ENCODE data around the gene ITPK1.
"Not testable (repeated sequence)": the region's sequence is repeated elsewhere in the genome, so short reads cannot be mapped to it uniquely, and the experiment has no call there.

Gene ITPK1

DNA sequence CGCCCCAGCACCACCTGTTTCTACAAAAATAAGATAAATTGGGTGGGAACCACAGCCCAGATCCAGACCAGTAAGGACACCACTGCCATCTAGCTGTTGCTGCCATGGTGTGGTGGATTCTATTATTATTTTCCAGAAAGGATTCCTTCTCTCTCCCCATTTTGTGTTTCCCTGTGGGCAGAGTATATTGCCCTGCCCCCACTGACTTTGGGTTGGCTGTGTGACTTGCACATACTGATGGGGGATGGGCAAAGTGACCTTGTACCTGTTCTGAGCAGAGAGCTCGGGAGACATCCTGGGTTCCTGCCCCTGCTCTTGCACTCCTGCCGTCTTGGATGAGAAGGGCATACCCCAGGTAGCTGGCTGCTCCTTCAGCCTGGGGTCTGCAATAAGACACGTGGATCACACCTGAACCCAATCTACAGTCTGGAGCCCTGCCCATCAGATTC, 44.7 kb upstream of the ITPK1 start:
- TF ChIP-seq, protein P1, sequence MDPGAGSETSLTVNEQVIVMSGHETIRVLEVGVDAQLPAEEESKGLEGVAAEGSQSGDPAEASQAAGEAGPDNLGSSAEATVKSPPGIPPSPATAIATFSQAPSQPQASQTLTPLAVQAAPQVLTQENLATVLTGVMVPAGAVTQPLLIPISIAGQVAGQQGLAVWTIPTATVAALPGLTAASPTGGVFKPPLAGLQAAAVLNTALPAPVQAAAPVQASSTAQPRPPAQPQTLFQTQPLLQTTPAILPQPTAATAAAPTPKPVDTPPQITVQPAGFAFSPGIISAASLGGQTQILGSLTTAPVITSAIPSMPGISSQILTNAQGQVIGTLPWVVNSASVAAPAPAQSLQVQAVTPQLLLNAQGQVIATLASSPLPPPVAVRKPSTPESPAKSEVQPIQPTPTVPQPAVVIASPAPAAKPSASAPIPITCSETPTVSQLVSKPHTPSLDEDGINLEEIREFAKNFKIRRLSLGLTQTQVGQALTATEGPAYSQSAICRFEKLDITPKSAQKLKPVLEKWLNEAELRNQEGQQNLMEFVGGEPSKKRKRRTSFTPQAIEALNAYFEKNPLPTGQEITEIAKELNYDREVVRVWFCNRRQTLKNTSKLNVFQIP (CRISPR knock-in tag; IDR thresholded peaks at IDR 0.05; ENCODE audit: borderline replicate concordance, low read depth), result no peak
- no peak for TF ChIP-seq CSDC2 (CRISPR knock-in tag; IDR thresholded peaks at IDR 0.05)
- TF ChIP-seq OSR1 (CRISPR knock-in tag; IDR thresholded peaks at IDR 0.05), result no peak
- no peak for TF ChIP-seq ZNF8 (CRISPR knock-in tag; IDR thresholded peaks at IDR 0.05)
- no peak for TF ChIP-seq ZNF70 (CRISPR knock-in tag; IDR thresholded peaks at IDR 0.05)
- TF ChIP-seq, protein P2, sequence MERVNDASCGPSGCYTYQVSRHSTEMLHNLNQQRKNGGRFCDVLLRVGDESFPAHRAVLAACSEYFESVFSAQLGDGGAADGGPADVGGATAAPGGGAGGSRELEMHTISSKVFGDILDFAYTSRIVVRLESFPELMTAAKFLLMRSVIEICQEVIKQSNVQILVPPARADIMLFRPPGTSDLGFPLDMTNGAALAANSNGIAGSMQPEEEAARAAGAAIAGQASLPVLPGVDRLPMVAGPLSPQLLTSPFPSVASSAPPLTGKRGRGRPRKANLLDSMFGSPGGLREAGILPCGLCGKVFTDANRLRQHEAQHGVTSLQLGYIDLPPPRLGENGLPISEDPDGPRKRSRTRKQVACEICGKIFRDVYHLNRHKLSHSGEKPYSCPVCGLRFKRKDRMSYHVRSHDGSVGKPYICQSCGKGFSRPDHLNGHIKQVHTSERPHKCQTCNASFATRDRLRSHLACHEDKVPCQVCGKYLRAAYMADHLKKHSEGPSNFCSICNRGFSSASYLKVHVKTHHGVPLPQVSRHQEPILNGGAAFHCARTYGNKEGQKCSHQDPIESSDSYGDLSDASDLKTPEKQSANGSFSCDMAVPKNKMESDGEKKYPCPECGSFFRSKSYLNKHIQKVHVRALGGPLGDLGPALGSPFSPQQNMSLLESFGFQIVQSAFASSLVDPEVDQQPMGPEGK (CRISPR knock-in tag; IDR thresholded peaks at IDR 0.05; ENCODE audit: borderline replicate concordance), result no peak
- no peak for TF ChIP-seq ESRRG (CRISPR knock-in tag; IDR thresholded peaks at IDR 0.05)
- TF ChIP-seq RARB (CRISPR knock-in tag; IDR thresholded peaks at IDR 0.05), result no peak
- no peak for TF ChIP-seq ISL1 (CRISPR knock-in tag; IDR thresholded peaks at IDR 0.05)
- TF ChIP-seq, protein P3, sequence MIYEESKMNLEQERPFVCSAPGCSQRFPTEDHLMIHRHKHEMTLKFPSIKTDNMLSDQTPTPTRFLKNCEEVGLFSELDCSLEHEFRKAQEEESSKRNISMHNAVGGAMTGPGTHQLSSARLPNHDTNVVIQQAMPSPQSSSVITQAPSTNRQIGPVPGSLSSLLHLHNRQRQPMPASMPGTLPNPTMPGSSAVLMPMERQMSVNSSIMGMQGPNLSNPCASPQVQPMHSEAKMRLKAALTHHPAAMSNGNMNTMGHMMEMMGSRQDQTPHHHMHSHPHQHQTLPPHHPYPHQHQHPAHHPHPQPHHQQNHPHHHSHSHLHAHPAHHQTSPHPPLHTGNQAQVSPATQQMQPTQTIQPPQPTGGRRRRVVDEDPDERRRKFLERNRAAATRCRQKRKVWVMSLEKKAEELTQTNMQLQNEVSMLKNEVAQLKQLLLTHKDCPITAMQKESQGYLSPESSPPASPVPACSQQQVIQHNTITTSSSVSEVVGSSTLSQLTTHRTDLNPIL (CRISPR knock-in tag; IDR thresholded peaks at IDR 0.05; ENCODE audit: low read depth), result no peak
- TF ChIP-seq ZFP3 (CRISPR knock-in tag; IDR thresholded peaks at IDR 0.05), result no peak
- TF ChIP-seq, protein P4, sequence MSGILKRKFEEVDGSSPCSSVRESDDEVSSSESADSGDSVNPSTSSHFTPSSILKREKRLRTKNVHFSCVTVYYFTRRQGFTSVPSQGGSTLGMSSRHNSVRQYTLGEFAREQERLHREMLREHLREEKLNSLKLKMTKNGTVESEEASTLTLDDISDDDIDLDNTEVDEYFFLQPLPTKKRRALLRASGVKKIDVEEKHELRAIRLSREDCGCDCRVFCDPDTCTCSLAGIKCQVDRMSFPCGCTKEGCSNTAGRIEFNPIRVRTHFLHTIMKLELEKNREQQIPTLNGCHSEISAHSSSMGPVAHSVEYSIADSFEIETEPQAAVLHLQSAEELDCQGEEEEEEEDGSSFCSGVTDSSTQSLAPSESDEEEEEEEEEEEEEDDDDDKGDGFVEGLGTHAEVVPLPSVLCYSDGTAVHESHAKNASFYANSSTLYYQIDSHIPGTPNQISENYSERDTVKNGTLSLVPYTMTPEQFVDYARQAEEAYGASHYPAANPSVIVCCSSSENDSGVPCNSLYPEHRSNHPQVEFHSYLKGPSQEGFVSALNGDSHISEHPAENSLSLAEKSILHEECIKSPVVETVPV (CRISPR knock-in tag; IDR thresholded peaks at IDR 0.05), result no peak
- TF ChIP-seq, protein P5, sequence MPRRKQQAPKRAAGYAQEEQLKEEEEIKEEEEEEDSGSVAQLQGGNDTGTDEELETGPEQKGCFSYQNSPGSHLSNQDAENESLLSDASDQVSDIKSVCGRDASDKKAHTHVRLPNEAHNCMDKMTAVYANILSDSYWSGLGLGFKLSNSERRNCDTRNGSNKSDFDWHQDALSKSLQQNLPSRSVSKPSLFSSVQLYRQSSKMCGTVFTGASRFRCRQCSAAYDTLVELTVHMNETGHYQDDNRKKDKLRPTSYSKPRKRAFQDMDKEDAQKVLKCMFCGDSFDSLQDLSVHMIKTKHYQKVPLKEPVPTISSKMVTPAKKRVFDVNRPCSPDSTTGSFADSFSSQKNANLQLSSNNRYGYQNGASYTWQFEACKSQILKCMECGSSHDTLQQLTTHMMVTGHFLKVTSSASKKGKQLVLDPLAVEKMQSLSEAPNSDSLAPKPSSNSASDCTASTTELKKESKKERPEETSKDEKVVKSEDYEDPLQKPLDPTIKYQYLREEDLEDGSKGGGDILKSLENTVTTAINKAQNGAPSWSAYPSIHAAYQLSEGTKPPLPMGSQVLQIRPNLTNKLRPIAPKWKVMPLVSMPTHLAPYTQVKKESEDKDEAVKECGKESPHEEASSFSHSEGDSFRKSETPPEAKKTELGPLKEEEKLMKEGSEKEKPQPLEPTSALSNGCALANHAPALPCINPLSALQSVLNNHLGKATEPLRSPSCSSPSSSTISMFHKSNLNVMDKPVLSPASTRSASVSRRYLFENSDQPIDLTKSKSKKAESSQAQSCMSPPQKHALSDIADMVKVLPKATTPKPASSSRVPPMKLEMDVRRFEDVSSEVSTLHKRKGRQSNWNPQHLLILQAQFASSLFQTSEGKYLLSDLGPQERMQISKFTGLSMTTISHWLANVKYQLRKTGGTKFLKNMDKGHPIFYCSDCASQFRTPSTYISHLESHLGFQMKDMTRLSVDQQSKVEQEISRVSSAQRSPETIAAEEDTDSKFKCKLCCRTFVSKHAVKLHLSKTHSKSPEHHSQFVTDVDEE (CRISPR knock-in tag; IDR thresholded peaks at IDR 0.05), result no peak
- TF ChIP-seq SNAI2 (CRISPR knock-in tag; IDR thresholded peaks at IDR 0.05), result no peak
- no peak for TF ChIP-seq ZFP30 (CRISPR knock-in tag; IDR thresholded peaks at IDR 0.05)
- TF ChIP-seq PPARA (CRISPR knock-in tag; IDR thresholded peaks at IDR 0.05; ENCODE audit: borderline replicate concordance), result no peak
- no peak for TF ChIP-seq ARNTL (CRISPR knock-in tag; IDR thresholded peaks at IDR 0.05; ENCODE audit: borderline replicate concordance, low read depth)
- TF ChIP-seq TOX (CRISPR knock-in tag; IDR thresholded peaks at IDR 0.05; ENCODE audit: borderline replicate concordance), result no peak
- peak; percentile 77 for ATAC-seq

DNA sequence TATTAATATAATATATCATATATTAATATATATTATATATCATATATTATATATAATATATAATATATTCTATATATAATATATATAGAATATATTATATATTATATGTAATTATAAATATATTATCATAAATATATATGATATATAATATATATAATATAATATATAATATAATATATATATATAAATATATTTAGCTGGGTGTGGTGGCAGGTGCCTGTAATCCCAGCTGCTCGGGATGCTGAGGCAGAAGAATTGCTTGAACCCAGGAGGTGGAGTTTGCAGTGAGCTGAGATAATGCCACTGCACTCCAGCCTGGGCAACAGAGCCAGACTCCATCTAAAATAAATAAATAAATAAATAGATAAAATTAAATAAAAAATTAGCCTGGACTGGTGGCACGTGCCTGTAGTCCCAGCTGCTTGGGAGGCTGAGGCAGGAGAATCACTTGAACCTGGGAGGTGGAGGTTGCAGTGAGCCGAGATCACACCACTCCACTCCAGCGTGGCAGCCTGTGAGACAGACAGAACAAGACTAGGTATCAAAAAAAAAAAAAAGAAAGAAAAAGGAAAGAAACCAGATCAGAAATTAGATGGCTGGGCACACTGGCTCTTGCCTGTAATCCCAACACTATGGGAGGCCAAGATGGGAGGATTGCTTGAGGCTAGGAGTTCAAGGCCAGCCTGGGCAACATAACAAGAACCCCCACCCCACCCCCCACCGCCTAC, 44.1 kb upstream of the ITPK1 start:
- peak; percentile 26; the same call in 1 of the 3 replicates for ATAC-seq

DNA sequence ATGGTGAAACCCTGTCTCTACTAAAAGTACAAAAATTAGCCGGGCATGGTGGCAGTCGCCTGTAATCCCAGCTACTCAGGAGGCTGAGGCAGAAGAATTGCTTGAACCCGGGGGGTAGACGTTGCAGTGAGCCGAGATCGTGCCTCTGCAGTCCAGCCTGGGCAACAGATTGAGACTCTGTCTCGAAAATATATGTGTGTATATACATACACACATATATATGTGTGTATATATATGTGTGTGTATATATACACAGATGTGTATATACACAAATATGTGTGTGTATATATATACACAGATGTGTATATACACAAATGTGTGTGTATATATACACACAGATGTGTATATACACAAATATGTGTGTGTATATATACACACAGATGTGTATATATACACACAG, 42.6 kb upstream of the ITPK1 start:
- ATAC-seq, result not testable (repeated sequence)

DNA sequence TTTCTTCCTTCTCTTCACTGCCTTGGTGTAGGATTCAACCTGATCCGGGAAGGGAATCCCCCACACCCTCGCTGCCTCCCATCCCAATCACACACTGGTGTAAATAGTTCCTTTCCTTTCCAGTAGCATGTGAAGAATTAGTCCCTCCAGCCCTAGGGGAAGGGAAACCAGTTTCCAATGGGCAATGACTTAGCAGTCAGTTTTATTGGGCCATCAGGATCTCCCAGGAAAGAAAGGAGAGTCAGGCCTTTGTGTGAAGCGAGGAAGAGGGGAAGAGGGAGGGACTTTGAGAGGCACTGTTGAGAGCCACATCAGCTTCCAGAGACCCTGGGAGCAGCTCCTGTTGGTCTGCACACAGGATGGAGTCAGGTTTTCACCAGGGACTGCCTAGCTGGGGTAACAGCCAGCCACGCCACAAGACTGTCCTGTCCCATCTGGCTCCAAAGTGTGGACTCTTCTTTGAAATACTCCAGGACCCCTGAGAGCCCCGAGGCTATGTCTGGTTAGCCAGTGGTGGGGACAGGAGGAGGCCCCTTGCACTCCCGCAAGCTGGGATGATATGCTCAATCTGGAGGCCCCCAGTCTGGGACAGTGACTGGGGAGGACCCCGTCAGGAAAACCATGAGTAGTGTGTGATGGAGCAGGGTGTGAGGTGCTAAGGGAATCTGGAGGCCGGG, 41.1 kb upstream of the ITPK1 start:
- no peak for ATAC-seq
- TF ChIP-seq TCF4 (CRISPR knock-in tag; IDR thresholded peaks at IDR 0.05; ENCODE audit: borderline replicate concordance) (no peak), PPARA (CRISPR knock-in tag; IDR thresholded peaks at IDR 0.05; ENCODE audit: borderline replicate concordance) (no peak), ZFP30 (CRISPR knock-in tag; IDR thresholded peaks at IDR 0.05) (no peak), ZFP3 (CRISPR knock-in tag; IDR thresholded peaks at IDR 0.05) (no peak), ZC3H10 (CRISPR knock-in tag; IDR thresholded peaks at IDR 0.05) (no peak), ZNF565 (CRISPR knock-in tag; conservative IDR thresholded peaks at IDR 0.05; ENCODE audit: low read depth) (no peak), ARNTL (CRISPR knock-in tag; IDR thresholded peaks at IDR 0.05; ENCODE audit: borderline replicate concordance, low read depth) (no peak), ESRRG (CRISPR knock-in tag; IDR thresholded peaks at IDR 0.05) (no peak), OSR1 (CRISPR knock-in tag; IDR thresholded peaks at IDR 0.05) (no peak)
- TF ChIP-seq, protein P1 (CRISPR knock-in tag; IDR thresholded peaks at IDR 0.05; ENCODE audit: borderline replicate concordance, low read depth), result no peak
- TF ChIP-seq, protein P3 (CRISPR knock-in tag; IDR thresholded peaks at IDR 0.05; ENCODE audit: low read depth), result no peak
